ENCODE results near the gene CST2. TPM values are rescaled to one million over a fixed set of nuclear protein-coding genes. Genes with fewer than 3 reads are reported as not detected.
"Not testable (repeated sequence)": the region's sequence is repeated elsewhere in the genome, so short reads cannot be mapped to it uniquely, and the experiment has no call there.

CST2 gene
- total and polyA plus RNA-seq, 10 donors: 0.16 to 0.96 (median 0.50) TPM; not detected in 7

DNA sequence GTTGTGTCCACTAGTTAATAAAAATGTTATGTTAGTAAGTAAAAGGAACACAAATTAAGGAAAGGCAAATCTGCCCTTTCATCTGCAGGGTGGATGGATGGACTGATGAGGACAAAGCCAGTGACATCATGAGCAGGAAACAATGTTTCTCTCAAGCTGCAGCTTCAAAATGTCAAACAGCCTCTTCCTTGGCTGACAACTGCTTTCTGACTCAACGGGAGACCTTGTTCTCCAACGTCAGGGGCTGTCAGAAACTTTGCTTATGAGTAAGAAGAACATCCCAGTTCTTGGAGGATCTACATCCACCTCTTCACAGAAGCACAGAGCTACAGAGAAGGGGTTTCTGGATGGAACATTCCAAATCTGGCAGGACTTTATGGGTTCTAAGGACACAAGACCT is 6.0 kb downstream of the CST2 start:
- H3K36me3 ChIP-seq: no peaks in the 10 kb centered on the region
- H3K4me3 ChIP-seq: no peak overlapping the region
- no peak overlapping the region for H3K27ac ChIP-seq
- no peaks in the 10 kb centered on the region for H3K27me3 ChIP-seq (replicated peaks in 1 of 7)
- H3K4me1 ChIP-seq: no peaks in the 10 kb centered on the region
- TF ChIP-seq, protein P1, sequence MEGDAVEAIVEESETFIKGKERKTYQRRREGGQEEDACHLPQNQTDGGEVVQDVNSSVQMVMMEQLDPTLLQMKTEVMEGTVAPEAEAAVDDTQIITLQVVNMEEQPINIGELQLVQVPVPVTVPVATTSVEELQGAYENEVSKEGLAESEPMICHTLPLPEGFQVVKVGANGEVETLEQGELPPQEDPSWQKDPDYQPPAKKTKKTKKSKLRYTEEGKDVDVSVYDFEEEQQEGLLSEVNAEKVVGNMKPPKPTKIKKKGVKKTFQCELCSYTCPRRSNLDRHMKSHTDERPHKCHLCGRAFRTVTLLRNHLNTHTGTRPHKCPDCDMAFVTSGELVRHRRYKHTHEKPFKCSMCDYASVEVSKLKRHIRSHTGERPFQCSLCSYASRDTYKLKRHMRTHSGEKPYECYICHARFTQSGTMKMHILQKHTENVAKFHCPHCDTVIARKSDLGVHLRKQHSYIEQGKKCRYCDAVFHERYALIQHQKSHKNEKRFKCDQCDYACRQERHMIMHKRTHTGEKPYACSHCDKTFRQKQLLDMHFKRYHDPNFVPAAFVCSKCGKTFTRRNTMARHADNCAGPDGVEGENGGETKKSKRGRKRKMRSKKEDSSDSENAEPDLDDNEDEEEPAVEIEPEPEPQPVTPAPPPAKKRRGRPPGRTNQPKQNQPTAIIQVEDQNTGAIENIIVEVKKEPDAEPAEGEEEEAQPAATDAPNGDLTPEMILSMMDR (IDR thresholded peaks at IDR 0.05 in 8 of 11, conservative IDR thresholded peaks at IDR 0.05 in 3 of 11): no peak
- no peak for TF ChIP-seq POLR2A (IDR thresholded peaks at IDR 0.05)
- no peak for TF ChIP-seq POLR2AphosphoS5 (IDR thresholded peaks at IDR 0.05)
- DNase-seq: no peak
- WGBS, 5 donors: 44 to 59% (median 50%) methylated on average over 2 of the region's 2 CpGs
- H3K9me3 ChIP-seq: no peaks in the 10 kb centered on the region
- intact Hi-C loops (cut with DNase I; ENCODE audit: low total_unique reads): no loop called here

- H3K27ac ChIP-seq; H3K4me1 ChIP-seq; H3K36me3 ChIP-seq; intact Hi-C loops (cut with DNase I; ENCODE audit: low total_unique reads); H3K9me3 ChIP-seq; H3K4me3 ChIP-seq; H3K27me3 ChIP-seq (replicated peaks in 1 of 7); DNase-seq: not testable (repeated sequence)
- 88 to 100% (median 96%) methylated on average over 1 of the region's 1 CpG for WGBS, 5 donors
Observed at GRCh38 chr20:23811559-23811958, 15.0 kb downstream of the CST2 start.

GRCh38 chr20:23810349-23810748 is 16.2 kb downstream of the CST2 start:
- 81 to 93% (median 86%) methylated on average over 2 of the region's 2 CpGs for WGBS, 5 donors
- H3K36me3 ChIP-seq; intact Hi-C loops (cut with DNase I; ENCODE audit: low total_unique reads); DNase-seq; H3K4me3 ChIP-seq; H3K9me3 ChIP-seq; H3K27me3 ChIP-seq (replicated peaks in 1 of 7); H3K4me1 ChIP-seq; H3K27ac ChIP-seq: not testable (repeated sequence)

- TF ChIP-seq POLR2A (IDR thresholded peaks at IDR 0.05): no peak
- TF ChIP-seq, protein P1 (IDR thresholded peaks at IDR 0.05 in 8 of 11, conservative IDR thresholded peaks at IDR 0.05 in 3 of 11): no peak
- TF ChIP-seq POLR2AphosphoS5 (IDR thresholded peaks at IDR 0.05): no peak
- intact Hi-C loops (cut with DNase I; ENCODE audit: low total_unique reads): no loop called here
- DNase-seq: no peak
- Histone ChIP-seq H3K4me1 (no peaks in the 10 kb centered on the region), H3K4me3 (no peak overlapping the region), H3K27me3 (replicated peaks in 1 of 7) (peaks cover 0 to 13% (median 0%) of the 10 kb centered on the region in 7 donors), H3K27ac (no peak overlapping the region), H3K9me3 (no peaks in the 10 kb centered on the region), H3K36me3 (no peaks in the 10 kb centered on the region)
- 92 to 99% (median 97%) methylated on average over 3 of the region's 3 CpGs for WGBS, 5 donors
Observed at GRCh38 chr20:23800865-23801264, 25.7 kb downstream of the CST2 start.

- H3K4me1 ChIP-seq; H3K4me3 ChIP-seq; intact Hi-C loops (cut with DNase I; ENCODE audit: low total_unique reads); H3K36me3 ChIP-seq; DNase-seq; H3K9me3 ChIP-seq; H3K27ac ChIP-seq: not testable (repeated sequence)
- TF ChIP-seq, protein P1 (IDR thresholded peaks at IDR 0.05 in 8 of 11, conservative IDR thresholded peaks at IDR 0.05 in 3 of 11): peak in 6 of 11 experiments; percentile 31 to 59 (median 48)
- 48 to 53% (median 50%) methylated on average over 4 of the region's 4 CpGs for WGBS, 5 donors
- peaks cover 0 to 13% (median 0%) of the 10 kb centered on the region in 7 donors for H3K27me3 ChIP-seq (replicated peaks in 1 of 7)
Observed at GRCh38 chr20:23799216-23799847, 27.2 kb downstream of the CST2 start.
